WTC11 (cell line): ENCODE measurements around the gene TNRC6C. TPM values are rescaled to one million over a fixed set of nuclear protein-coding genes. Genes with fewer than 3 reads are reported as not detected.

Source experiments
- ATAC-seq: fragments of 200-7000 bp; cut with Tn5 transposase; 2 replicates; pipeline ENCODE4 v1.10.0; 2021; ENCODE audit warnings: mild to moderate bottlenecking, moderate library complexity
- CTCF ChIA-PET: fragments of 300-600 bp; sonication (Branson Sonifier 250); formaldehyde crosslinking; loops from one replicate; lab custom pipeline; 2021; ENCODE audit warnings: antibody characterized with exemption; lab: Charles Lee
- POLR2A ChIA-PET: fragments of 350-600 bp; sonication (Branson Sonifier 250); formaldehyde crosslinking; loops from one replicate; lab custom pipeline; 2021; ENCODE audit warnings: antibody characterized with exemption; lab: Charles Lee
- DNase-seq: peaks from one replicate; pipeline ENCODE4 v3.0.0; 2021; ENCODE audit warnings: low spot score
- H3K27ac Mint-ChIP-seq: 2 replicates; pipeline ENCODE4 v1.8.0; 2021; ENCODE audit warnings: mixed read lengths
- H3K27me3 Mint-ChIP-seq: 2 replicates; pipeline ENCODE4 v1.8.0; 2021; ENCODE audit warnings: low read depth, mild to moderate bottlenecking, moderate library complexity, mixed read lengths
- H3K36me3 Mint-ChIP-seq: 2 replicates; pipeline ENCODE4 v1.8.0; 2021; ENCODE audit warnings: mixed read lengths
- H3K4me1 Mint-ChIP-seq: 2 replicates; pipeline ENCODE4 v1.8.0; 2022; ENCODE audit warnings: mixed read lengths
- H3K4me3 Mint-ChIP-seq: 2 replicates; pipeline ENCODE4 v1.8.0; 2021; ENCODE audit warnings: mild to moderate bottlenecking, moderate library complexity, mixed read lengths
- H3K9me3 Mint-ChIP-seq: 2 replicates; pipeline ENCODE4 v1.8.0; 2021; ENCODE audit warnings: mixed read lengths
- ARID4B ChIP-seq: sonication (generic); formaldehyde crosslinking; IDR thresholded peaks from 2 replicates; pipeline ENCODE4 v1.8.0; 2023; ENCODE audit warnings: missing genetic modification reagents, mild to moderate bottlenecking, borderline replicate concordance
- ATF1 ChIP-seq: sonication (generic); formaldehyde crosslinking; IDR thresholded peaks from 2 replicates; pipeline ENCODE4 v1.8.1; 2023; ENCODE audit warnings: mild to moderate bottlenecking, moderate library complexity, missing genetic modification reagents
- ATF6 ChIP-seq: sonication (generic); formaldehyde crosslinking; IDR thresholded peaks from 2 replicates; pipeline ENCODE4 v1.8.1; 2023; ENCODE audit warnings: mild to moderate bottlenecking, missing genetic modification reagents
- CDX4 ChIP-seq: fragments of 250-450 bp; sonication (Bioruptor Pico); IDR thresholded peaks from 2 replicates; pipeline ENCODE4 v1.9.0; 2021; ENCODE audit warnings: moderate library complexity, mild to moderate bottlenecking, inconsistent platforms, borderline replicate concordance
- E2F5 ChIP-seq: sonication (generic); formaldehyde crosslinking; IDR thresholded peaks from 2 replicates; pipeline ENCODE4 v1.8.1; 2022; ENCODE audit warnings: mild to moderate bottlenecking, moderate library complexity, missing genetic modification reagents
- JUN ChIP-seq: sonication (generic); formaldehyde crosslinking; IDR thresholded peaks from 2 replicates; pipeline ENCODE4 v1.8.0; 2023; ENCODE audit warnings: mild to moderate bottlenecking, missing genetic modification reagents
- NR2C2 ChIP-seq: sonication (generic); formaldehyde crosslinking; IDR thresholded peaks from 2 replicates; pipeline ENCODE4 v1.8.0; 2022; ENCODE audit warnings: mild to moderate bottlenecking, missing genetic modification reagents
- PRRX2 ChIP-seq: fragments of 250-450 bp; sonication (Bioruptor Pico); IDR thresholded peaks from 2 replicates; pipeline ENCODE4 v1.8.0; 2021; ENCODE audit warnings: mild to moderate bottlenecking
- RELA ChIP-seq: sonication (generic); formaldehyde crosslinking; IDR thresholded peaks from 2 replicates; pipeline ENCODE4 v1.8.1; 2022; ENCODE audit warnings: missing genetic modification reagents, mild to moderate bottlenecking, borderline replicate concordance
- SMAD4 ChIP-seq: sonication (generic); formaldehyde crosslinking; IDR thresholded peaks from 2 replicates; pipeline ENCODE4 v1.8.0; 2022; ENCODE audit warnings: mild to moderate bottlenecking, missing genetic modification reagents
- USF2 ChIP-seq: sonication (generic); formaldehyde crosslinking; IDR thresholded peaks from 2 replicates; pipeline ENCODE4 v1.8.1; 2023; ENCODE audit warnings: mild to moderate bottlenecking, missing genetic modification reagents, moderate library complexity
- ZNF219 ChIP-seq: sonication (generic); formaldehyde crosslinking; IDR thresholded peaks from 2 replicates; pipeline ENCODE4 v1.8.0; 2023; ENCODE audit warnings: missing genetic modification reagents, mild to moderate bottlenecking, borderline replicate concordance
- ZNF317 ChIP-seq: sonication (generic); formaldehyde crosslinking; IDR thresholded peaks from 2 replicates; pipeline ENCODE4 v1.8.1; 2023; ENCODE audit warnings: low read depth, mild to moderate bottlenecking, moderate library complexity, missing genetic modification reagents, borderline replicate concordance
- ZNF416 ChIP-seq: fragments of 250-450 bp; sonication (Bioruptor Pico); IDR thresholded peaks from 2 replicates; pipeline ENCODE4 v1.9.0; 2021; ENCODE audit warnings: mild to moderate bottlenecking, inconsistent platforms
- ZNF512 ChIP-seq: sonication (generic); formaldehyde crosslinking; IDR thresholded peaks from 2 replicates; pipeline ENCODE4 v1.8.1; 2022; ENCODE audit warnings: missing genetic modification reagents, borderline replicate concordance
- total RNA-seq: library from RNA; stranded (reverse); gene quantifications from 3 replicates; pipeline ENCODE4 v1.2.3, GENCODE V29; 2021

Gene TNRC6C
- total RNA-seq, 1 experiment from 2014 or later: 52.3 TPM

- TF ChIP-seq ARID4B (CRISPR knock-in tag) (no peak), ATF6 (CRISPR knock-in tag) (no peak)
Measured at GRCh38 chr17:77929871-77930436, 28.5 kb upstream of the TNRC6C start (continued).

GRCh38 chr17:77930780-77931768 is 27.4 kb upstream of the TNRC6C start:
- H3K27ac Mint-ChIP-seq: peak overlapping the region; percentile 51; the same call in 1 of the 2 replicates

More at GRCh38 chr17:77930780-77931768, 27.4 kb upstream of the TNRC6C start:
- no peak for TF ChIP-seq ZNF512 (CRISPR knock-in tag)
- TF ChIP-seq JUN: no peak
- TF ChIP-seq ZNF416 (CRISPR knock-in tag): no peak
- no peak for TF ChIP-seq ATF1
- no peak for TF ChIP-seq SMAD4 (CRISPR knock-in tag)
- TF ChIP-seq ZNF219 (CRISPR knock-in tag): no peak
- no peak for TF ChIP-seq NR2C2 (CRISPR knock-in tag)
- no peak for TF ChIP-seq E2F5 (CRISPR knock-in tag)
- no peak for TF ChIP-seq RELA (CRISPR knock-in tag)
- TF ChIP-seq CDX4 (CRISPR knock-in tag): no peak
- TF ChIP-seq PRRX2 (CRISPR knock-in tag): no peak
- TF ChIP-seq ZNF317 (CRISPR knock-in tag): no peak
- no peak for TF ChIP-seq USF2 (CRISPR knock-in tag)
- Mint-ChIP-seq H3K4me3 (no peak overlapping the region), H3K4me1 (peaks cover 74% of the 10 kb centered on the region), H3K36me3 (no peaks in the 10 kb centered on the region), H3K27me3 (peaks cover 8% of the 10 kb centered on the region; the same call in 1 of the 2 replicates), H3K9me3 (no peaks in the 10 kb centered on the region)
- CTCF ChIA-PET: interaction anchor here (0.6 to 1.4 kb wide), 3 partner anchors 27 to 82 kb away, joined by 3 read pairs; partner anchors contain the start of gene TNRC6C
- ATAC-seq: peak; percentile 52
- POLR2A ChIA-PET: interaction anchor here (1.2 kb wide), 1 partner anchor 27 kb away, joined by 4 read pairs; the partner anchor contains the start of gene TNRC6C
- DNase-seq: no peak
